ENCODE measurements around the gene PRX. TPM values are rescaled to one million over a fixed set of nuclear protein-coding genes. Genes with fewer than 3 reads are reported as not detected.

PRX gene
- total RNA-seq, 1 experiment from 2014 or later = 3.4 TPM

DNA sequence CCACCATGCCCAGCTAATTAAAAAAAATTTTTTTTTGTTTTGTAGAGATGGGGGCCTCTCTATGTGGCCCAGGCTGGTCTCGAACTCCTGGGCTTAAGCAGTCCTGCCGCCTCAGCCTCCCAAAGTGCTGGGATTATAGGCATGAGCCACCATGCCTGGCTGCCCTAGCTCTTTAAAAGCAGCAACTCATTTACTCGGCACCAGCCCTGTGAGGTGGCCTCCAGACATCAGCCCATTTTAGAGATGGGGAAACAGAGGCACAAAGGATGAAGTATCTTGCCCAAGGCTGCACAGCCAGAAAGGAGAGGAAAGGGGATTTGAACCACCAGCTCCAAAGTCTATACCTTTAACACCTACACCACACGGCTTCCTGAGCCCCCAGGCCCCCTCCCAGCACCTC lies 312 bp downstream of the PRX start:
- CTCF ChIA-PET = no interaction called here
- H3K4me3 ChIP-seq (ENCODE audit: low read depth in 2 of 2, low read length in 2 of 2) = no peak overlapping the region

DNA sequence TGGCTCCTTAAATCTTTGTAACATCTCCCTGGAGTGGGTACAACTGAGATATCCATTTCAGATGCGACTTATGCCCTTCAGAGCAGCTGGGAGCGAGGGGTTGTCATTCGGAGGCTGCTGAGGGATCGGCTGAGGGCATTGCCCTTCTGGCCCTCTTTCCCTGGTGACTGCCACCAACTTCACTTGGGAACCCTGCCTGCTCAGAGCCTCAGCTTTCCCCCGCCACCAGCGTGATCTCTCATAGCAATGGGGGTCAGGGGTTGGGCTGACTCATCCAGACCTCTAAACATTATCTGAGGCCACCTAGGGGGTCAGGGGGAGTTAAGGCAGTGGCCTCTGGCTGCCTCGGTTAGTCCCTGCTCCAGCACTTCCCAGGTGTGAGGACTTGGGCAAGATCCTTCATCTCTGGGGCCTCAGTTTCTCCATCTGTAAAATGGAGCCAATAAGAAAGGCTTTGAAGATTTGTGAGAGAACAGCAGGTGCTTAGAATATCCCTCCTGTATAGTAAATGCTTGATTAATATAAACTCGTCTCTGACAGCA lies 1.1 kb downstream of the PRX start:
- H3K27me3 ChIP-seq (ENCODE audit: control insufficient read depth, insufficient read depth, low read length) = no peaks in the 10 kb centered on the region
- H3K4me1 ChIP-seq (ENCODE audit: control insufficient read depth, insufficient read depth, low read length) = peaks cover 5% of the 10 kb centered on the region
- TF ChIP-seq TCF7L2 (IDR thresholded peaks at IDR 0.05; ENCODE audit: low read depth, low read length) = no peak
- TF ChIP-seq, protein P1, sequence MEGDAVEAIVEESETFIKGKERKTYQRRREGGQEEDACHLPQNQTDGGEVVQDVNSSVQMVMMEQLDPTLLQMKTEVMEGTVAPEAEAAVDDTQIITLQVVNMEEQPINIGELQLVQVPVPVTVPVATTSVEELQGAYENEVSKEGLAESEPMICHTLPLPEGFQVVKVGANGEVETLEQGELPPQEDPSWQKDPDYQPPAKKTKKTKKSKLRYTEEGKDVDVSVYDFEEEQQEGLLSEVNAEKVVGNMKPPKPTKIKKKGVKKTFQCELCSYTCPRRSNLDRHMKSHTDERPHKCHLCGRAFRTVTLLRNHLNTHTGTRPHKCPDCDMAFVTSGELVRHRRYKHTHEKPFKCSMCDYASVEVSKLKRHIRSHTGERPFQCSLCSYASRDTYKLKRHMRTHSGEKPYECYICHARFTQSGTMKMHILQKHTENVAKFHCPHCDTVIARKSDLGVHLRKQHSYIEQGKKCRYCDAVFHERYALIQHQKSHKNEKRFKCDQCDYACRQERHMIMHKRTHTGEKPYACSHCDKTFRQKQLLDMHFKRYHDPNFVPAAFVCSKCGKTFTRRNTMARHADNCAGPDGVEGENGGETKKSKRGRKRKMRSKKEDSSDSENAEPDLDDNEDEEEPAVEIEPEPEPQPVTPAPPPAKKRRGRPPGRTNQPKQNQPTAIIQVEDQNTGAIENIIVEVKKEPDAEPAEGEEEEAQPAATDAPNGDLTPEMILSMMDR (IDR thresholded peaks at IDR 0.05) = no peak
- no peak for TF ChIP-seq SIN3A (IDR thresholded peaks at IDR 0.05; ENCODE audit: borderline replicate concordance, insufficient read depth, low read depth, low read length)
- TF ChIP-seq, protein P2, sequence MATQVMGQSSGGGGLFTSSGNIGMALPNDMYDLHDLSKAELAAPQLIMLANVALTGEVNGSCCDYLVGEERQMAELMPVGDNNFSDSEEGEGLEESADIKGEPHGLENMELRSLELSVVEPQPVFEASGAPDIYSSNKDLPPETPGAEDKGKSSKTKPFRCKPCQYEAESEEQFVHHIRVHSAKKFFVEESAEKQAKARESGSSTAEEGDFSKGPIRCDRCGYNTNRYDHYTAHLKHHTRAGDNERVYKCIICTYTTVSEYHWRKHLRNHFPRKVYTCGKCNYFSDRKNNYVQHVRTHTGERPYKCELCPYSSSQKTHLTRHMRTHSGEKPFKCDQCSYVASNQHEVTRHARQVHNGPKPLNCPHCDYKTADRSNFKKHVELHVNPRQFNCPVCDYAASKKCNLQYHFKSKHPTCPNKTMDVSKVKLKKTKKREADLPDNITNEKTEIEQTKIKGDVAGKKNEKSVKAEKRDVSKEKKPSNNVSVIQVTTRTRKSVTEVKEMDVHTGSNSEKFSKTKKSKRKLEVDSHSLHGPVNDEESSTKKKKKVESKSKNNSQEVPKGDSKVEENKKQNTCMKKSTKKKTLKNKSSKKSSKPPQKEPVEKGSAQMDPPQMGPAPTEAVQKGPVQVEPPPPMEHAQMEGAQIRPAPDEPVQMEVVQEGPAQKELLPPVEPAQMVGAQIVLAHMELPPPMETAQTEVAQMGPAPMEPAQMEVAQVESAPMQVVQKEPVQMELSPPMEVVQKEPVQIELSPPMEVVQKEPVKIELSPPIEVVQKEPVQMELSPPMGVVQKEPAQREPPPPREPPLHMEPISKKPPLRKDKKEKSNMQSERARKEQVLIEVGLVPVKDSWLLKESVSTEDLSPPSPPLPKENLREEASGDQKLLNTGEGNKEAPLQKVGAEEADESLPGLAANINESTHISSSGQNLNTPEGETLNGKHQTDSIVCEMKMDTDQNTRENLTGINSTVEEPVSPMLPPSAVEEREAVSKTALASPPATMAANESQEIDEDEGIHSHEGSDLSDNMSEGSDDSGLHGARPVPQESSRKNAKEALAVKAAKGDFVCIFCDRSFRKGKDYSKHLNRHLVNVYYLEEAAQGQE (IDR thresholded peaks at IDR 0.05; ENCODE audit: insufficient read depth in 1 of 2, low read depth in 2 of 2, low read length in 1 of 2) = no peak
- TF ChIP-seq POLR2AphosphoS5 (IDR thresholded peaks at IDR 0.05; ENCODE audit: low read depth, low read length) = no peak
- CTCF ChIA-PET = no interaction called here
- intact Hi-C loops (cut with micrococcal nuclease; ENCODE audit: unreplicated experiment) (no loop called here), in situ Hi-C loops (cut with HindIII; ENCODE audit: low pct_unique_long_range_greater_than_20kb, low sequenced_read_pairs) (no loop called here)
- H3K4me3 ChIP-seq (ENCODE audit: low read depth in 2 of 2, low read length in 2 of 2) = no peak overlapping the region
- BruUV-seq (replicated peaks) = no TSS peak
- ATAC-seq = no peak
- H3K36me3 ChIP-seq (ENCODE audit: control insufficient read depth, insufficient read depth, low read length) = no peaks in the 10 kb centered on the region
- H3K9me3 ChIP-seq (ENCODE audit: control insufficient read depth, insufficient read depth, low read depth, low read length) = no peaks in the 10 kb centered on the region
- POLR2A ChIA-PET = no interaction called here
- no peak overlapping the region for H3K27ac ChIP-seq (ENCODE audit: low read length)
- DNase-seq (ENCODE audit: low read depth, low spot score) = no peak

More for the DNA sequence above, 312 bp downstream of the PRX start:
- POLR2A ChIA-PET = no interaction called here
- Histone ChIP-seq H3K36me3 (ENCODE audit: control insufficient read depth, insufficient read depth, low read length) (no peaks in the 10 kb centered on the region), H3K4me1 (ENCODE audit: control insufficient read depth, insufficient read depth, low read length) (peaks cover 12% of the 10 kb centered on the region), H3K27me3 (ENCODE audit: control insufficient read depth, insufficient read depth, low read length) (no peaks in the 10 kb centered on the region), H3K27ac (ENCODE audit: low read length) (no peak overlapping the region), H3K9me3 (ENCODE audit: control insufficient read depth, insufficient read depth, low read depth, low read length) (no peaks in the 10 kb centered on the region)
- TF ChIP-seq POLR2AphosphoS5 (IDR thresholded peaks at IDR 0.05; ENCODE audit: low read depth, low read length) (no peak), SIN3A (IDR thresholded peaks at IDR 0.05; ENCODE audit: borderline replicate concordance, insufficient read depth, low read depth, low read length) (no peak), TCF7L2 (IDR thresholded peaks at IDR 0.05; ENCODE audit: low read depth, low read length) (no peak)
- TF ChIP-seq, protein P1 (IDR thresholded peaks at IDR 0.05) = no peak
- TF ChIP-seq, protein P2 (IDR thresholded peaks at IDR 0.05; ENCODE audit: insufficient read depth in 1 of 2, low read depth in 2 of 2, low read length in 1 of 2) = no peak
- no peak for ATAC-seq
- in situ Hi-C loops (cut with HindIII; ENCODE audit: low pct_unique_long_range_greater_than_20kb, low sequenced_read_pairs) = no loop called here
- no peak for DNase-seq (ENCODE audit: low read depth, low spot score)
- no TSS peak for BruUV-seq (replicated peaks)
- intact Hi-C loops (cut with micrococcal nuclease; ENCODE audit: unreplicated experiment) = no loop called here

Measured in Panc1 (cell line).